DND-41 (cell line): ENCODE measurements around the gene KRTAP5-9.

Experiments used
- CTCF ChIP-seq: IDR thresholded peaks from 2 replicates; pipeline ENCODE4 v1.5.1; 2012; ENCODE audit warnings: borderline replicate concordance, low read length, moderate library complexity, mild to moderate bottlenecking; ENCODE audit not compliant: poor library complexity, severe bottlenecking; ENCODE audit errors: extremely low read depth
- EZH2 ChIP-seq: IDR thresholded peaks from 3 replicates; pipeline ENCODE4 v1.6.1; 2012; ENCODE audit warnings: borderline replicate concordance, low read depth, mild to moderate bottlenecking, moderate library complexity, low read length, inconsistent platforms; ENCODE audit not compliant: severe bottlenecking

DNA sequence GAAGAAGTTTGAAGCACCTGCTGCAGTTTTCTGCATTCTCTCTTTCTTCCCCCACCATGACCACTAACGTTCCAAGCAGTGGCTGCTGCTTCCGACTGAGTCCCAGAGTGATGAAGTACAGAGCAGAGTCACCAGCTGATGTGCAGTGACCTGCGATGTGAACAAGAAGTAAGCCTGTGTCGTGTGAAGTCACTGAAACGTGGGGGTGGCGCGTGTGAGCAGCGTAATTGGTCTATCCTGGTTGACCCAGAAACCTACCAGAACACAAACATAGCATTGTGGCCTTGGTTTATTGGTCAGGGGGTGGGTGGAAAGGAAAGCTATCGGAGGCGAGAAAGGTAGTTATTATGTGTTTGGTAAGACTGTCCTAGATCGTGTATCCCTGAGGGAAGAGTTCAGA lies 17.6 kb upstream of the KRTAP5-9 start:
- TF ChIP-seq CTCF (no peak), EZH2 (no peak)
